Epithelial cell of esophagus (primary cell): ENCODE measurements around the gene GPR152.
A peak's percentile ranks its signal among the peaks of the same experiment; 100 is the strongest.

Experiments used
- DNase-seq: peaks from one replicate; pipeline ENCODE4 v3.0.0; 2010; ENCODE audit warnings: low read depth
- H3K4me3 ChIP-seq: 2 replicates; pipeline ENCODE4 v1.5.1; 2011; ENCODE audit warnings: mild to moderate bottlenecking, low read length, control low read depth
- TF ChIP-seq, protein P1 (sequence below): IDR thresholded peaks from 2 replicates; pipeline ENCODE4 v1.5.1; 2011; ENCODE audit warnings: low read depth, mild to moderate bottlenecking, low read length, control low read depth, inconsistent platforms; ENCODE audit not compliant: insufficient read depth; ENCODE audit errors: missing control alignments

The GPR152 gene, protein sequence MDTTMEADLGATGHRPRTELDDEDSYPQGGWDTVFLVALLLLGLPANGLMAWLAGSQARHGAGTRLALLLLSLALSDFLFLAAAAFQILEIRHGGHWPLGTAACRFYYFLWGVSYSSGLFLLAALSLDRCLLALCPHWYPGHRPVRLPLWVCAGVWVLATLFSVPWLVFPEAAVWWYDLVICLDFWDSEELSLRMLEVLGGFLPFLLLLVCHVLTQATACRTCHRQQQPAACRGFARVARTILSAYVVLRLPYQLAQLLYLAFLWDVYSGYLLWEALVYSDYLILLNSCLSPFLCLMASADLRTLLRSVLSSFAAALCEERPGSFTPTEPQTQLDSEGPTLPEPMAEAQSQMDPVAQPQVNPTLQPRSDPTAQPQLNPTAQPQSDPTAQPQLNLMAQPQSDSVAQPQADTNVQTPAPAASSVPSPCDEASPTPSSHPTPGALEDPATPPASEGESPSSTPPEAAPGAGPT

DNA sequence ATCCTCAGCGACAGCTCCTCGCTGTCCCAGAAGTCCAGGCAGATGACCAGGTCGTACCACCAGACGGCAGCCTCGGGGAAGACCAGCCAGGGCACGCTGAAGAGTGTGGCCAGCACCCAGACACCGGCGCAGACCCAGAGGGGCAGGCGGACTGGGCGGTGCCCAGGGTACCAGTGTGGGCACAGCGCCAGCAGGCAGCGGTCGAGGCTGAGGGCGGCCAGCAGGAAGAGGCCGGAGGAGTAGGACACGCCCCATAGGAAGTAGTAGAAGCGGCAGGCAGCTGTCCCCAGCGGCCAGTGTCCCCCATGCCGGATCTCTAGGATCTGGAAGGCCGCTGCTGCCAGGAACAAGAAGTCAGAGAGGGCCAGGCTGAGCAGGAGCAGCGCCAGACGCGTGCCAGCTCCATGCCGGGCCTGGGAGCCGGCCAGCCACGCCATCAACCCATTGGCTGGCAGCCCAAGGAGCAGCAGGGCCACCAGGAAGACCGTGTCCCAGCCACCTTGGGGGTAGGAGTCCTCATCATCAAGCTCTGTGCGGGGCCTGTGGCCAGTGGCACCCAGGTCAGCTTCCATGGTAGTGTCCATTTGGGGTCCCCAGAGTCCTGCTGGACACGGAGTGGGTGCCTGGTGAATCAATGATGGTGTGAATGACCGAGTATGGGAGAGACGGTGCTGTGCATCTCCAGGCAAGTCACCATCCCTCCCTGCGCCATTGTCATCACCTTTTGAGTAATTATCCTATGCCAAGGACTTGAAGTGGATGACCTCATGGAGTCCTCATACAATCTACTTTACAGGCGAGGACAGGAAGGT lies at the start of gene GPR152:
GPR152 (minus strand) TSS at position 589 of the 812 bp plus-strand sequence; CDS start at position 584, 5 bp downstream.
- H3K4me3 ChIP-seq: no peak within 1 kb of the TSS
- TF ChIP-seq, protein P1, sequence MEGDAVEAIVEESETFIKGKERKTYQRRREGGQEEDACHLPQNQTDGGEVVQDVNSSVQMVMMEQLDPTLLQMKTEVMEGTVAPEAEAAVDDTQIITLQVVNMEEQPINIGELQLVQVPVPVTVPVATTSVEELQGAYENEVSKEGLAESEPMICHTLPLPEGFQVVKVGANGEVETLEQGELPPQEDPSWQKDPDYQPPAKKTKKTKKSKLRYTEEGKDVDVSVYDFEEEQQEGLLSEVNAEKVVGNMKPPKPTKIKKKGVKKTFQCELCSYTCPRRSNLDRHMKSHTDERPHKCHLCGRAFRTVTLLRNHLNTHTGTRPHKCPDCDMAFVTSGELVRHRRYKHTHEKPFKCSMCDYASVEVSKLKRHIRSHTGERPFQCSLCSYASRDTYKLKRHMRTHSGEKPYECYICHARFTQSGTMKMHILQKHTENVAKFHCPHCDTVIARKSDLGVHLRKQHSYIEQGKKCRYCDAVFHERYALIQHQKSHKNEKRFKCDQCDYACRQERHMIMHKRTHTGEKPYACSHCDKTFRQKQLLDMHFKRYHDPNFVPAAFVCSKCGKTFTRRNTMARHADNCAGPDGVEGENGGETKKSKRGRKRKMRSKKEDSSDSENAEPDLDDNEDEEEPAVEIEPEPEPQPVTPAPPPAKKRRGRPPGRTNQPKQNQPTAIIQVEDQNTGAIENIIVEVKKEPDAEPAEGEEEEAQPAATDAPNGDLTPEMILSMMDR: no peak
- DNase-seq: no peak

DNA sequence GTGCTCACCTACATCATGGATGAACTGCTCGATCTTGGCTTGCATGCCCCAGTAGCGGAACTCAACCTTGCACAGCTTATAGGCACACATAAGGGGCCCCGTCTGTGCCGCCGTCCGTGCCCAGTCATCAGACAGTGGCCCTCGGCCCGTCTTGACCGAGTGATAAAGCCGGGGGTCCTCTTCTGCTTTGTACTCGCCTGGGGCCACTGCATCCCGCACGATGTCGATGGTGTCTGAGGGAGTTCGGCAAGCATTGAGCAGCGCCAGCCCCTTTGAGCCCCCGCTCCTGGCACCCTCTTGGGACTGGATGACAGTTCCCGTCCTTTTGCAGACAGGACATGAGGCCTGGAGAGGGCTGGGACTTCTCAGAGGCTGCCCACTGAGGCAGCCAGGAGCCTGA lies 49.3 kb upstream of the GPR152 start:
- no peak for DNase-seq
- TF ChIP-seq, protein P1: no peak
- H3K4me3 ChIP-seq: no peak overlapping the region

DNA sequence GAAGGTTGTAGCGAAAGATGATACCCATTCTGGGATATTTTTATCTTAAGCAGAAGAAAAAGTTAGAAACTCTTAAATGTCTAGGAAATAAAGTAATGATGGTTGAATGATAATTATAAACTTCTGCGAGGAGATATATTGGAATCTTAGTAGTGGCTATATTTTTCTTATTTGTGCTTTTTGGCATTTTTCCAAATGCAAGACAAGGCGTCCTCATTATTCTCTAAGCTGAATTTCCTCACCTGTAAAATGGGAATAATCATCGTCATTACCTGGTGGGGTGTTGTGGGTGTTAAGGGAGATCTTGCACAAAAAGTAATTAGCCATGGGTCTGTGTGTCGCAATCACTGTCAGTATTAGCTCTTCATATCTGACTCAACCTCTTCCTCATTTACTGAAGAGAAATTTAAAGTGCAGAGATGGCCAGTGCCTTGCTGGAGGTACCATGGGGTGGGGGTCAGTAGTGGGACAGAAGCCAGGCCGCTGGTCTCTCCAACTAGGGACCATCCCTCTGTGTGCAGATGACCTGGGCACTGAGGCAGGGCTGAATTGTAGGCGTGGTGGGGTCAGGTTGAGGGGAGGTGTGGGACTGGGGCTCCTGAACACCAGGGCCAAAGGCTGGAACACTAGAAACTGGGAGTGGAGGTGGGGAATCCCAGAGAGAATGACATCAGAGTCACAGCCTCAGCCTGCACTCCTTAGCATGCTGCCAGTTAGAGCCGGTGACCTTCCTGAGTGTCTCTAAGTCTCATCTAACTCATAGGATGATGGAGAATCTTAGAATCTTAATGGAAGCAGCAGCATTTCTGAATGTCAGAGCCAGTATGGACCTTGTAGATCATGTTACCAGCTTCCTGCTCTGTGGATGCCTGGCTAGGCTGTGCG lies 48.5 kb upstream of the GPR152 start:
- TF ChIP-seq, protein P1: no peak
- no peak overlapping the region for H3K4me3 ChIP-seq
- DNase-seq: peak; percentile 60

DNA sequence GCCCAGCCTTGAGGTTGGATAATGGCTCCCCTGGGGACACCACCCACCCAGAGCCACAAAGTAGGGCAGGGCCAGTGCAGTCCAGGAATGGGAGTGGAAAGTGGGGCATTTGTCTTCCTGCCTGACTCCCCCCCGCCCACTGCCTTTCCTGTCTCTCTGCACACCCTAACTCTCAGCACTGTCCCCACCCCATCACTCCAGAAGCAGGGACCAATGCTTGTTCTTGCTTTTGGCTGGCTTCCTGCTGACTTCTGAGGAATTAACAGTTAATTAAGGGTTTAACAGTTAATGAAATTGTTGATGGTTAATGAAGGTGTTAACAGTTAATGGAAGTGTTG lies 47.9 kb upstream of the GPR152 start:
- no peak overlapping the region for H3K4me3 ChIP-seq
- no peak for DNase-seq
- TF ChIP-seq, protein P1: no peak

DNA sequence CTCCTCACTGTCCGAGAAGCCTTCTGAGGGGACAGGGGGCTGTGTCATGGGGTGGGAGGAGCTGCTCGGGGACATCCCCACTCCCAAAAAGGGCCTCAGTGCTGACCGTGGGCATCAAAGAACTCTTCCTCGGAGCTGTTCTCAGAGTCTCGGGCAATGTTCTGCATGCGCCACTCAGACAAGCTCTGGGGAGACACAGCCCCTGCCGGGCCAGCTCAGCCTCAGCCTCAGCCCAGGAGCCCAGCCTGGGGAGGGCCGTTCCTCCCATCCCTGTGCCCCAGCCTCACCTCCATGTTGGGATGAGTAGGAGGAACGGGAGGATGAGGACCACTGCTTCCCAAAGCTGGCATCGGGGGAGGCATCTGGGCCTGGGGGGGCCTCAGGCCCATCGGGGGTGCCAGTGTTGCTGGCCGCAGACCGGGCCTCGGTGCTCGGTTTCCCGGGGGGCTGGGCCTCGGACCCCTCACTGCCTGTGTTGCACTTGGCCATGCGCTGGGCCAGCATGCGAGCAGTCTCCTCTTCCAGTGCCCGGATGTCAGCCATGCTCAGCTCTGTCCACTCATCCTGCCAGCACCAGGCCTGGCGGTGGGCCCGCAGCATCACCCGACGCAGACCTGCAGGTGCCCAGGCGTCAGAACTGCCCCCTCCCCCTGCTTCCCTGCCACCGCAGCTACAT lies 47.4 kb upstream of the GPR152 start:
- TF ChIP-seq, protein P1: no peak
- H3K4me3 ChIP-seq: no peak overlapping the region
- DNase-seq: no peak

DNA sequence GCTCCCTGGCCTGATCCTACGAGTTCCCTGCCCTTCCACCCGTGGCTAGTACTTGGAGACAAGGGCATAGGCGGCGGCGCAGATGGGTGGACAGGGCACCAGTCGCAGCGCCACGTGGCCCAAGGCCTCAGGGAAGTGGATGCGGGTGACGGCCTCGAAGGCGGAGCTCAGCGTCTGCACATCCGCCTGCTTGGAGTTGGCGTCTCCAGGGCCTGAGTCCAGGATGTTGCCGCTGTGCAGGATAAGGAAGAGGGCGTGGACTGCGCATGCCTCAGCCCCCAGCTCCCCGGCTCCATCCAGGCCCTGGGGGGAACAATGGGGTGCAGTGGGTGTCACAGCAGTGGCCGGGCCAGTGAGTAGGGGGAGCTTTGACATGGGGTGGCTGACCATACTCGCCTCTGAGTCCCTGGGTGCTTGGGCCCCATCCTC lies 46.0 kb upstream of the GPR152 start:
- H3K4me3 ChIP-seq: no peak overlapping the region
- TF ChIP-seq, protein P1: no peak
- no peak for DNase-seq
